Midbrain (tissue), 1 donor: ENCODE measurements around the gene LINC00237.
A peak's percentile ranks its signal among the peaks of the same experiment; 100 is the strongest.

Experiments
- DNase-seq: peaks from one replicate; lab custom pipeline; 2025; lab: John Stamatoyannopoulos, UW

LINC00237 gene

GRCh38 chr20:21096321-21097043, 9.7 kb downstream of the LINC00237 start:
- peak; percentile 68 for DNase-seq

GRCh38 chr20:21092806-21093205, 13.4 kb downstream of the LINC00237 start:
- no peak for DNase-seq

- DNase-seq: no peak
Measured at GRCh38 chr20:21090721-21091120, 15.4 kb downstream of the LINC00237 start.

GRCh38 chr20:21090111-21090618, 16.0 kb downstream of the LINC00237 start:
- peak; percentile 47 for DNase-seq

- no peak for DNase-seq
Measured at GRCh38 chr20:21089391-21089790, 16.8 kb downstream of the LINC00237 start.

- DNase-seq: no peak
Measured at GRCh38 chr20:21087862-21088540, 18.2 kb downstream of the LINC00237 start.

GRCh38 chr20:21083825-21084325, 22.3 kb downstream of the LINC00237 start:
- no peak for DNase-seq

GRCh38 chr20:21082584-21082983, 23.6 kb downstream of the LINC00237 start:
- DNase-seq: no peak

- DNase-seq: no peak
Measured at GRCh38 chr20:21077809-21078345, 28.3 kb downstream of the LINC00237 start.

- DNase-seq: no peak
Measured at GRCh38 chr20:21076073-21076472, 30.1 kb downstream of the LINC00237 start.

GRCh38 chr20:21075471-21075870, 30.7 kb downstream of the LINC00237 start:
- DNase-seq: no peak

- DNase-seq: no peak
Measured at GRCh38 chr20:21074605-21075336, 31.4 kb downstream of the LINC00237 start.

- no peak for DNase-seq
Measured at GRCh38 chr20:21067255-21067654, 38.9 kb downstream of the LINC00237 start.

GRCh38 chr20:21064924-21065323, 41.2 kb downstream of the LINC00237 start:
- no peak for DNase-seq

GRCh38 chr20:21063276-21063675, 42.9 kb downstream of the LINC00237 start:
- DNase-seq: no peak

GRCh38 chr20:21053002-21053762, 53.0 kb downstream of the LINC00237 start:
- DNase-seq: peak; percentile 40

- DNase-seq: no peak
Measured at GRCh38 chr20:21052686-21053001, 53.5 kb downstream of the LINC00237 start.

GRCh38 chr20:21052241-21052640, 53.9 kb downstream of the LINC00237 start:
- no peak for DNase-seq

- DNase-seq: no peak
Measured at GRCh38 chr20:21050710-21051109, 55.4 kb downstream of the LINC00237 start.

- DNase-seq: no peak
Measured at GRCh38 chr20:21049305-21049828, 56.8 kb downstream of the LINC00237 start.

GRCh38 chr20:21048841-21049273, 57.3 kb downstream of the LINC00237 start:
- peak; percentile 13 for DNase-seq
